GM23338 (cell line): ENCODE results near the gene NAALADL2. TPM values are rescaled to one million over a fixed set of nuclear protein-coding genes. Genes with fewer than 3 reads are reported as not detected.

ENCODE experiments used
- ATAC-seq: fragments of 200-7000 bp; cut with Tn5 transposase; 3 replicates; pipeline ENCODE4 v1.9.1; 2020
- DNase-seq: peaks from one replicate; pipeline ENCODE4 v3.0.0-alpha.2; 2015; ENCODE audit warnings: low spot score
- H2AFZ ChIP-seq: fragments of 200-600 bp; sonication (generic); 2 replicates; pipeline ENCODE4 v1.8.0; 2016; ENCODE audit warnings: antibody characterized with exemption, mild to moderate bottlenecking, moderate library complexity
- H3F3A ChIP-seq: fragments of 200-600 bp; sonication (generic); replicated peaks from 2 replicates; pipeline ENCODE4 v1.8.0; 2017; ENCODE audit warnings: antibody characterized with exemption, mixed run types, low read depth
- H3K27ac ChIP-seq: fragments of 200-600 bp; sonication (generic); 2 replicates; pipeline ENCODE4 v1.6.1; 2016; ENCODE audit warnings: low read depth
- H3K27me3 ChIP-seq: fragments of 200-600 bp; sonication (generic); 2 replicates; pipeline ENCODE4 v1.8.0; 2016; ENCODE audit warnings: mild to moderate bottlenecking, mixed run types, moderate library complexity; ENCODE audit not compliant: insufficient read depth
- H3K36me3 ChIP-seq: fragments of 200-600 bp; sonication (generic); 2 replicates; pipeline ENCODE4 v1.8.0; 2016; ENCODE audit warnings: mild to moderate bottlenecking; ENCODE audit not compliant: insufficient read depth
- H3K4me1 ChIP-seq: fragments of 200-600 bp; sonication (generic); 2 replicates; pipeline ENCODE4 v1.8.0; 2016; ENCODE audit warnings: mild to moderate bottlenecking, moderate library complexity; ENCODE audit not compliant: insufficient read depth
- H3K4me2 ChIP-seq: fragments of 200-600 bp; sonication (generic); 2 replicates; pipeline ENCODE4 v1.7.1; 2017; ENCODE audit warnings: mixed run types
- H3K4me3 ChIP-seq: fragments of 200-600 bp; sonication (generic); 2 replicates; pipeline ENCODE4 v1.6.1; 2016; ENCODE audit warnings: mixed run types
- H3K79me2 ChIP-seq: fragments of 200-600 bp; sonication (generic); replicated peaks from 2 replicates; pipeline ENCODE4 v1.8.0; 2017; ENCODE audit warnings: mild to moderate bottlenecking; ENCODE audit not compliant: insufficient read depth
- H3K9me2 ChIP-seq: fragments of 200-600 bp; sonication (generic); 2 replicates; pipeline ENCODE4 v1.8.0; 2017; ENCODE audit not compliant: insufficient read depth
- H4K20me1 ChIP-seq: fragments of 200-600 bp; sonication (generic); replicated peaks from 2 replicates; pipeline ENCODE4 v1.8.0; 2017; ENCODE audit warnings: mild to moderate bottlenecking; ENCODE audit not compliant: insufficient read depth
- H3K27ac Mint-ChIP-seq: 2 replicates; pipeline ENCODE4 v1.8.0; 2020; ENCODE audit warnings: inconsistent platforms, mild to moderate bottlenecking, moderate library complexity, mixed read lengths
- H3K27me3 Mint-ChIP-seq: 3 replicates; pipeline ENCODE4 v1.8.0; 2022; ENCODE audit warnings: low read depth, mild to moderate bottlenecking, moderate library complexity, mixed read lengths, inconsistent platforms; ENCODE audit not compliant: insufficient read depth, poor library complexity
- H3K36me3 Mint-ChIP-seq: 3 replicates; pipeline ENCODE4 v1.8.0; 2021; ENCODE audit warnings: low read depth, mild to moderate bottlenecking, inconsistent platforms, moderate library complexity, mixed read lengths
- H3K4me1 Mint-ChIP-seq: 3 replicates; pipeline ENCODE4 v1.8.0; 2020; ENCODE audit warnings: mild to moderate bottlenecking, inconsistent platforms, mixed read lengths
- H3K4me3 Mint-ChIP-seq: 3 replicates; pipeline ENCODE4 v1.8.0; 2021; ENCODE audit warnings: moderate library complexity, mild to moderate bottlenecking, inconsistent platforms, mixed read lengths
- H3K9me3 Mint-ChIP-seq: 3 replicates; pipeline ENCODE4 v1.8.0; 2020; ENCODE audit warnings: moderate library complexity, mild to moderate bottlenecking, inconsistent platforms, mixed read lengths
- CREB1 ChIP-seq: fragments of 250-450 bp; sonication (Bioruptor Pico); IDR thresholded peaks from 2 replicates; pipeline ENCODE4 v1.5.0; 2020; ENCODE audit warnings: low read depth, mild to moderate bottlenecking, moderate library complexity
- CTCF ChIP-seq, 2 experiments: fragments of 200-600 bp in 1 of 2; sonication (generic) in 1 of 2; conservative IDR thresholded peaks; 2 replicates each; pipeline versions ENCODE4 v1.5.1 to v1.6.1; 2016 to 2017; ENCODE audit warnings: antibody characterized with exemption in 2 of 2, low read depth in 2 of 2, mild to moderate bottlenecking in 2 of 2, moderate library complexity in 1 of 2
- ETS1 ChIP-seq: IDR thresholded peaks from 2 replicates; pipeline ENCODE4 v1.6.1; 2016; ENCODE audit warnings: antibody characterized with exemption
- JUNB ChIP-seq: IDR thresholded peaks from one replicate; pipeline ENCODE4 v1.6.1; 2016; ENCODE audit warnings: antibody characterized with exemption; ENCODE audit not compliant: unreplicated experiment
- NANOG ChIP-seq: IDR thresholded peaks from 2 replicates; pipeline ENCODE4 v1.6.1; 2016; ENCODE audit warnings: antibody characterized with exemption, borderline replicate concordance
- POLR2AphosphoS5 ChIP-seq: IDR thresholded peaks from 2 replicates; pipeline ENCODE4 v1.6.1; 2016; ENCODE audit warnings: antibody characterized with exemption, low read depth
- REST ChIP-seq: IDR thresholded peaks from one replicate; pipeline ENCODE4 v1.6.1; 2018; ENCODE audit warnings: antibody characterized with exemption; ENCODE audit not compliant: unreplicated experiment
- STAT1 ChIP-seq: IDR thresholded peaks from one replicate; pipeline ENCODE4 v1.6.1; 2016; ENCODE audit warnings: antibody characterized with exemption; ENCODE audit not compliant: unreplicated experiment
- ZNF331 ChIP-seq: fragments of 250-450 bp; sonication (Bioruptor Pico); IDR thresholded peaks from 2 replicates; pipeline ENCODE4 v1.5.0; 2020; ENCODE audit warnings: low read depth, mild to moderate bottlenecking, moderate library complexity
- ZNF462 ChIP-seq: fragments of 250-450 bp; sonication (Bioruptor Pico); IDR thresholded peaks from 2 replicates; pipeline ENCODE4 v1.5.0; 2020; ENCODE audit warnings: mild to moderate bottlenecking, moderate library complexity
- polyA plus RNA-seq: library from polyadenylated mRNA; unstranded; fragments of >200 nt; fragmentation: Nextera tagmentation; extraction: Ambion mirVana; gene quantifications from 2 replicates; pipeline ENCODE4 v1.2.1, GENCODE V29; 2016
- total RNA-seq: library from RNA; depleted of rRNA; stranded (reverse); fragments of >200 nt; shearing (Covaris generic); gene quantifications from 2 replicates; pipeline ENCODE4 v1.2.3, GENCODE V29; 2014

NAALADL2 gene
- total and polyA plus RNA-seq, 2 experiments from 2014 or later: 1.6 to 2.6 TPM

GRCh38 chr3:175598740-175599139 lies 739.6 kb downstream of the NAALADL2 start:
- Histone ChIP-seq H3K79me2 (no peaks in the 10 kb centered on the region), H3K4me3 (no peak overlapping the region), H4K20me1 (no peaks in the 10 kb centered on the region), H3K27ac (no peak overlapping the region), H3F3A (no peaks in the 10 kb centered on the region), H3K27me3 (no peaks in the 10 kb centered on the region), H3K4me1 (no peaks in the 10 kb centered on the region), H2AFZ (no peak overlapping the region; the same call in 1 of the 2 replicates), H3K4me2 (no peak overlapping the region), H3K36me3 (no peaks in the 10 kb centered on the region), H3K9me2 (no peaks in the 10 kb centered on the region)
- Mint-ChIP-seq H3K4me3 (no peak overlapping the region), H3K9me3 (peaks cover 10% of the 10 kb centered on the region; the same call in 2 of the 3 replicates), H3K36me3 (no peaks in the 10 kb centered on the region), H3K4me1 (no peaks in the 10 kb centered on the region), H3K27ac (no peak overlapping the region), H3K27me3 (no peaks in the 10 kb centered on the region)
- no peak for ATAC-seq
- no peak for TF ChIP-seq ETS1
- DNase-seq: no peak

GRCh38 chr3:175601521-175601920 lies 742.4 kb downstream of the NAALADL2 start:
- H3F3A ChIP-seq: no peaks in the 10 kb centered on the region
- Mint-ChIP-seq H3K36me3 (no peaks in the 10 kb centered on the region), H3K4me3 (no peak overlapping the region), H3K27me3 (no peaks in the 10 kb centered on the region), H3K4me1 (no peaks in the 10 kb centered on the region), H3K27ac (no peak overlapping the region), H3K9me3 (no peaks in the 10 kb centered on the region)
- ATAC-seq (no peak), DNase-seq (no peak)
- H3K79me2 ChIP-seq: no peaks in the 10 kb centered on the region
- H3K4me3 ChIP-seq: no peak overlapping the region
- H4K20me1 ChIP-seq: no peaks in the 10 kb centered on the region
- H3K4me2 ChIP-seq: no peak overlapping the region
- H3K9me2 ChIP-seq: no peaks in the 10 kb centered on the region
- no peaks in the 10 kb centered on the region for H3K27me3 ChIP-seq
- no peaks in the 10 kb centered on the region for H3K36me3 ChIP-seq
- H2AFZ ChIP-seq: no peak overlapping the region
- no peak overlapping the region for H3K27ac ChIP-seq
- H3K4me1 ChIP-seq: peaks cover 6% of the 10 kb centered on the region; the same call in 1 of the 2 replicates
- no peak for TF ChIP-seq NANOG
- TF ChIP-seq REST: no peak
- TF ChIP-seq POLR2AphosphoS5: no peak
- no peak for TF ChIP-seq CREB1
- TF ChIP-seq STAT1: no peak
- TF ChIP-seq JUNB: no peak
- no peak for TF ChIP-seq CTCF (conservative IDR thresholded peaks at IDR 0.05; ENCODE audit: low read depth in 2 of 2)
- no peak for TF ChIP-seq ZNF462 (CRISPR knock-in tag)
- no peak for TF ChIP-seq ZNF331
